ENCODE results near the gene GOLGA5. TPM values are rescaled to one million over a fixed set of nuclear protein-coding genes. Genes with fewer than 3 reads are reported as not detected.

GOLGA5 gene
- total and polyA plus RNA-seq, 2 of the 8 experiments (the other 6 are each of a cell fraction or from before 2014, with no cell fraction given) = 13.0 to 25.4 TPM

GRCh38 chr14:92792885-92793284, 1.2 kb upstream of the GOLGA5 start:
- Histone ChIP-seq H4K91ac (replicated peaks; ENCODE audit: insufficient read length, low read length) (no peak overlapping the region), H3K56ac (replicated peaks; ENCODE audit: insufficient read length, low read depth, low read length) (no peak overlapping the region), H4K20me1 (replicated peaks in 1 of 2; ENCODE audit: control insufficient read depth in 1 of 2, insufficient read depth in 2 of 2, low read length in 2 of 2) (no peaks in the 10 kb centered on the region), H4K5ac (ENCODE audit: insufficient read length, low read depth, low read length) (no peak overlapping the region), H3K4me3 (ENCODE audit: extremely low read depth in 1 of 4, insufficient read depth in 2 of 4, low read depth in 3 of 4, low read length in 4 of 4) (peak overlapping the region in 1 of 4 experiments; percentile 92; a peak in 1 of 8 replicates), H4K8ac (ENCODE audit: extremely low read depth, insufficient read depth, low read length) (no peak overlapping the region), H3K9ac (replicated peaks in 1 of 4; ENCODE audit: extremely low read depth in 1 of 4, low read depth in 3 of 4, low read length in 3 of 4) (no peak overlapping the region), H2BK12ac (ENCODE audit: low read depth, low read length) (no peak overlapping the region), H3K27me3 (replicated peaks in 1 of 4; ENCODE audit: control insufficient read depth in 3 of 4, extremely low read depth in 1 of 4, insufficient read depth in 3 of 4, low read length in 3 of 4) (no peaks in the 10 kb centered on the region), H3K4me2 (ENCODE audit: insufficient read depth in 1 of 2, low read depth in 2 of 2, low read length in 2 of 2) (peak overlapping the region; percentile 75 to 79; a peak in 2 of 4 replicates), H2BK20ac (ENCODE audit: low read length) (no peak overlapping the region), H3K4ac (replicated peaks; ENCODE audit: insufficient read length, low read depth, low read length) (no peak overlapping the region), H3K4me1 (replicated peaks in 1 of 4; ENCODE audit: control insufficient read depth in 3 of 4, insufficient read depth in 4 of 4, low read length in 3 of 4) (no peaks in the 10 kb centered on the region), H3K79me1 (ENCODE audit: low read depth, low read length) (peaks cover 3% of the 10 kb centered on the region; the same call in 1 of the 2 replicates), H2BK15ac (ENCODE audit: low read length) (no peak overlapping the region), H2BK120ac (replicated peaks; ENCODE audit: low read depth, low read length) (no peak overlapping the region), H3K18ac (ENCODE audit: extremely low read depth, low read length) (no peak overlapping the region), H3K36me3 (ENCODE audit: control insufficient read depth in 2 of 4, insufficient read depth in 4 of 4, low read length in 3 of 4) (peaks cover under 1 to 8% (median 5%) of the 10 kb centered on the region in 4 experiments; a peak in 6 of 8 replicates), H3K79me2 (ENCODE audit: control insufficient read depth in 1 of 2, insufficient read depth in 2 of 2, low read length in 2 of 2) (peaks cover 0 to 19% of the 10 kb centered on the region in 2 experiments; a peak in 2 of 4 replicates), H2AK5ac (ENCODE audit: low read depth, low read length) (no peak overlapping the region), H2AFZ (ENCODE audit: low read length) (no peak overlapping the region), H3K9me3 (ENCODE audit: insufficient read depth in 2 of 2, low read depth in 1 of 2, low read length in 1 of 2) (peaks cover 2% of the 10 kb centered on the region in 2 experiments; a peak in 3 of 4 replicates), H2BK5ac (ENCODE audit: low read depth, low read length) (no peak overlapping the region), H3K23me2 (ENCODE audit: low read depth, low read length) (no peaks in the 10 kb centered on the region; the same call in 1 of the 2 replicates), H3K27ac (ENCODE audit: low read depth, low read length) (no peak overlapping the region), H3K23ac (ENCODE audit: insufficient read length) (no peak overlapping the region), H3K14ac (ENCODE audit: insufficient read length) (no peak overlapping the region)
- FAIRE-seq (no peak), DNase-seq (ENCODE audit: low read depth in 1 of 2, low spot score in 2 of 2) (no peak)
- ChIA-PET POLR2A (ENCODE audit: partially characterized antibody) (no interaction called here), CTCF (ENCODE audit: partially characterized antibody) (interaction anchor here (0.6 to 1.8 kb wide), 5 partner anchors 9 to 78 kb away, joined by 3 to 10 read pairs (median 3); no protein-coding TSS in a partner anchor)
- 77% methylated on average over 4 of the region's 4 CpGs; no CpG with 5 or more reads in 1 of the 2 experiments for WGBS, 2 experiments (ENCODE audit: extremely low coverage in 1 of 2, insufficient coverage in 1 of 2, insufficient read length in 1 of 2, insufficient replicate concordance in 2 of 2, low coverage in 1 of 2, low lambda C conversion rate in 2 of 2, missing lambda C conversion rate in 1 of 2)
- peak in 1 of 3 experiments; percentile 9; a peak in 1 of 4 replicates for TF ChIP-seq CTCF (IDR thresholded peaks at IDR 0.05; ENCODE audit: control extremely low read depth in 1 of 3, insufficient read depth in 1 of 3, low read depth in 1 of 3, low read length in 3 of 3)
